GM12891 (cell line): ENCODE results near the gene C19orf33.

Experiments
- DNase-seq: peaks from one replicate; pipeline ENCODE4 v3.0.0; 2011; ENCODE audit warnings: low spot score; ENCODE audit not compliant: insufficient read length
- FAIRE-seq: peaks from 2 replicates; lab custom pipeline; 2011; peaks lifted over from hg19 to GRCh38; lab: Jason Lieb, UNC
- PAX5 ChIP-seq: IDR thresholded peaks from 2 replicates; pipeline ENCODE4 v1.6.1; 2011; ENCODE audit warnings: low read length, moderate library complexity, mild to moderate bottlenecking; ENCODE audit not compliant: insufficient read depth, severe bottlenecking
- POLR2A ChIP-seq: IDR thresholded peaks from 2 replicates; pipeline ENCODE4 v1.6.1; 2011; ENCODE audit warnings: low read depth, low read length, control low read depth
- POLR2AphosphoS5 ChIP-seq: IDR thresholded peaks from 2 replicates; pipeline ENCODE4 v1.6.1; 2011; ENCODE audit warnings: low read depth, low read length, control low read depth
- POU2F2 ChIP-seq: IDR thresholded peaks from 2 replicates; pipeline ENCODE4 v1.6.1; 2011; ENCODE audit warnings: low read depth, mild to moderate bottlenecking, control low read depth, low read length, moderate library complexity
- SPI1 ChIP-seq: IDR thresholded peaks from 2 replicates; pipeline ENCODE4 v1.6.1; 2011; ENCODE audit warnings: low read depth, low read length, control low read depth
- TAF1 ChIP-seq: IDR thresholded peaks from 2 replicates; pipeline ENCODE4 v1.6.1; 2011; ENCODE audit warnings: low read depth, low read length, control low read depth

Gene C19orf33

DNA sequence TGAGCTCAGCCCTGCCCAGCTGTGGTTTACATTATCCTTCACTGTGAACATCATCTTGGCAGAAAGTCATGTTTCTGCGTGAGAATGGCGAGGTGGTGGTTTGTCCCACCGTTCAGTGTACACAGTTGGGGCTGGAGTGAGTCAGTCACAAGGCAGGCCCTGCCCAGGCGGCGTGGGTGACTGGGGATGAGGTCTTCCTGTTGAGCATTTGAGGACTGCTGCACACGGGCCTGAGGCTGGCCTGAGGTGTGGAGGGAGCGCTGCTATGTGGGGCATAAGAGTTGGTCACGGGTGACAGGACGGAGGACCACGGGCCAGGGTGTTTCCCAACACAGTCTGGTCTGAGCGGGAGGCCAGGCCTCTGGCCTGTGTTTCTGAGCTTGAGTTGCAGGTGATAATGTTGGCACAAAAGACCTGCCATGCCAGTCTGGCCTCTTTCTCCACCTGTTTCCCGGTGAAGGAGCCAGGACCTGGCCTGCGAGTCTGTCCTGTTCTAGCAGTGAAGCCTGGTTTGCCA, 13.4 kb upstream of the C19orf33 start:
- FAIRE-seq (no peak), DNase-seq (no peak)
- TF ChIP-seq POU2F2 (no peak), SPI1 (no peak), POLR2A (no peak), POLR2AphosphoS5 (no peak), TAF1 (no peak)

DNA sequence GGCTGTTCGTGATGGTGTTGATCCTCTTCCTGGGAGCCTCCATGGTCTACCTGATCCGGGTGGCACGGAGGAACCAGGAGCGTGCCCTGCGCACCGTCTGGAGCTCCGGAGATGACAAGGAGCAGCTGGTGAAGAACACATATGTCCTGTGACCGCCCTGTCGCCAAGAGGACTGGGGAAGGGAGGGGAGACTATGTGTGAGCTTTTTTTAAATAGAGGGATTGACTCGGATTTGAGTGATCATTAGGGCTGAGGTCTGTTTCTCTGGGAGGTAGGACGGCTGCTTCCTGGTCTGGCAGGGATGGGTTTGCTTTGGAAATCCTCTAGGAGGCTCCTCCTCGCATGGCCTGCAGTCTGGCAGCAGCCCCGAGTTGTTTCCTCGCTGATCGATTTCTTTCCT, 12.2 kb upstream of the C19orf33 start:
- no peak for FAIRE-seq

DNA sequence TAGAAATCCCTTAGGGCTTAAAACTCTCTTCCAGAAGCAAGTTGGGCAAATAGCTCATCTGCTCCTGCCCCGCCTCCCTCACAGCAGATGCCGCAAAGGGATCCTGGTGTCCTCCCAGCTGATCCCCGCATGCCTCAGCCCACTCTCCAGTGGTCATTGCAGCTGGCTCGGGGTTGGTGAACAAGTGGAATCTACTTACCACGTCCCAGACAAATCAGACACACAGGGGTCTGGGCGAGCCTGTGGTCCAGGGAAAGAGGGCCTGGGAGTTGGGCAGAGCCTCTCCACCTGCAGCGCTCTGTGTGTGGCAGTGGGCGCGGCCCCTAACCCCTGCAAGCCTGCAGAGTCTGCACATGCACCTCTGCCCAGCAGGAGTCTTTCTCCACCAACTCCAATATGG, 10.8 kb upstream of the C19orf33 start:
- no peak for TF ChIP-seq POLR2AphosphoS5
- no peak for TF ChIP-seq TAF1
- TF ChIP-seq PAX5 = no peak
- TF ChIP-seq POU2F2 = no peak
- no peak for TF ChIP-seq SPI1
- TF ChIP-seq POLR2A = no peak
- no peak for DNase-seq
- FAIRE-seq = no peak

More for the DNA sequence above, 12.2 kb upstream of the C19orf33 start:
- DNase-seq = no peak
- TF ChIP-seq POLR2AphosphoS5 (no peak), PAX5 (no peak), POU2F2 (no peak), SPI1 (no peak), TAF1 (no peak), POLR2A (no peak)

DNA sequence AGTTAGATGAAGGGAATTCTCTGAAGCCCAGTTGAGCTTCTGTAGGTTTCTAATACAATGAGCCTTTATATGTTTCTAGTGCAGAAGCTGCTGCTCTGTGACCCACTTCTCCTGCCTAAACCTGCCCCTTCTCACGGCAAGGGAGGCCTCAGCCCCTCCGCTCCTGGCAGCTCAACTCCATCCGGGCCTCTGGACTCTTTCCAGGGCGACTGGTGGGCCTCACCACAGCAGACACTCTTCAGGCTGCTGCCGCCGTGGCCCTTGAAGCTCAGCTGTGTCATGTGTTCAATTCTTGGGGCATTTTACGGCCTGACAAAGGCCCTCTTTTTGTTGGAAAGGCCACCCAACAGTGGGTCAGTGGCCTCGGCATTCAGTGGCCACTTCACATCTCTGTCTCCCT, 10.0 kb upstream of the C19orf33 start:
- FAIRE-seq (no peak), DNase-seq (no peak)
- TF ChIP-seq SPI1 = no peak
- TF ChIP-seq TAF1 = no peak
- TF ChIP-seq PAX5 = no peak
- TF ChIP-seq POLR2AphosphoS5 = no peak

DNA sequence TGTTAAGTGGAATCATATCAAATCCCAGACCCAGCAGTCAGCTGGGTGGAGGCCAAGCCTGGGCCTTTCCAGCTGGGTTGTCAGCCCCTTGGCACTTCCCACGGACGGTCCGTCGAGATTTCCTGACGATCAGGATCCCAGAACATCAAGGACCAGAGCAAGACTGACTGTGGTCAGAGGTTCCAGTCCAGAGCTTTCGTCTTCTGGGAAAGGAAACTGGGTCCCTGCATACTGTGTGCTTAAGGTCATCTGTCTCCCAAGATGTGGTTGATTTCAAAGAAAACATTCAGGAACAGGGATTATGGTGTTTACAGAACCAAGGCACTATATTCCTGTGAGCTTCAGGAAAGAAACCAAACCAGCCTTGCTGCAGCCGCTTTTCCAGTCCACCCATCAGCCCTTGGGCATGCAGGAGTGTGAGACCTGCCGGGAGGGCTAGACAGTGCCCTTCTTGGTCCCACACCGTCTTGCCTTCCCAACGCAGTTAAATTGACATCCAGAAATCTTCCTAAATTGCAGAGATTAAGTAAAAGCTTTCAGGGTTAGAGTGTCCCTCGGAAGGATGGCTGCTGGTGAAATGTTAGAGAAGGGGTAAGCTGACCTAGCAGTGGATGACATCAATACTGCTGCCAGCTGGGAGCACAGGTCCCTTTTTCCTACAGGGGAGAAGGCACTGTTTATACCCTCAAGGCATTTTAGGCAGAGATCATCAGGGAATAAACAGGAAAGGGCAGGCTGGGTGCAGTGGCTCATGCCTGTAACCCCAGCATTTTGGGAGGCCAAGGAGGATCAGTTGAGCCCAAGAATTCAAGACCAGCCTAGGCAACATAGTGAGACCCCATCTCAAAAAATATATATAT, 5.0 kb upstream of the C19orf33 start:
- FAIRE-seq (no peak), DNase-seq (no peak)
- TF ChIP-seq POU2F2 = no peak
- no peak for TF ChIP-seq POLR2A
- no peak for TF ChIP-seq PAX5
- no peak for TF ChIP-seq SPI1
- no peak for TF ChIP-seq TAF1

DNA sequence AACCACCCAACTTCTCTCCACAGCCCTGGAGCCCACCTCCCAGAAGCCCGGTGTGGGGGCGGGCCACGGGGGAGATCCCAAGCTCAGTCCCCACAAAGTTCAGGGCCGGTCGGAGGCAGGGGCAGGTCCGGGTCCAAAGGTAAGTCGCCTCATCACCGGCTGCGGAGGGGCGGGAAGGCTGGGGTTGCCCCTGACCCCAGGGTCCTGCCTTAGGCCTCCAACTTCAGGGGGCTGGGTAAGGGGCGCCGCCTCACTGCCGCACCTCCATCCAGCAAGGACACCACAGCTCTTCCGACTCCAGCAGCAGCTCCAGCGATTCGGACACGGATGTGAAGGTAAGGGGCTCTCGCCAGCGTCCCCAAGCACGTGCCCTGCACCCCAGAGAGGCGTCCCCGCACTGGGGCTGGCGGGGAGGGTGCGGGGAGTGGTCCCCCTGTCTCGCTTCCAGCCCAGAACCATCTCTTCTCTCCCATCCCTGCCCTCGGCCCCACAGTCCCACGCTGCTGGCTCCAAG, 358 bp downstream of the C19orf33 start:
- FAIRE-seq (no peak), DNase-seq (no peak)
- TF ChIP-seq POLR2A = no peak

DNA sequence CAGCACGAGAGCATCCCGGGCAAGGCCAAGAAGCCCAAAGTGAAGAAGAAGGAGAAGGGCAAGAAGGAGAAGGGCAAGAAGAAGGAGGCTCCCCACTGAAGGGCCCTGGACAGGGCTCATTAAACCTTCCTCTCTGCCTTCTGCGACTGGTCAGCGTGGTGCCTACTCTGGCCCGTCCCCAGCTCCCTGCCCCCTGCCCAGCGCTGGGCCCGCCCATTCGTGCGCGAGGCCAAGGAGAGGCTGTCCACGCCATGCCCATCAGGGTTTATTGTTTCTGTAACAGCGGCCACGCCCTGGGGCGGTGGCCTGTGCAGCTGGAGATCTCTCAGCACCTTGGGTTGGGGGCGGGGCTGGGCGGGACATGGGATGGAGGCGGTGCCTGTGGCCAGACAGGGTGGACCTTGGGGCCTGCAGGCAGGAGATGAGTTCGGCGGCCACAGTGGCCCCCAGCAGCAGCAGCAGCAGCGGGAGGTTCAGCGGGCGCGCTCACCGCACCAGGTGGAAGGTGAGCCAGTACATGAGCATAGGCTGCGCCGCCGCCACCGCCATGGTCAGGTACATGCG, 897 bp downstream of the C19orf33 start:
- FAIRE-seq = no peak
- TF ChIP-seq POLR2A (no peak), PAX5 (no peak), POU2F2 (no peak), POLR2AphosphoS5 (no peak), SPI1 (no peak), TAF1 (no peak)
- no peak for DNase-seq

DNA sequence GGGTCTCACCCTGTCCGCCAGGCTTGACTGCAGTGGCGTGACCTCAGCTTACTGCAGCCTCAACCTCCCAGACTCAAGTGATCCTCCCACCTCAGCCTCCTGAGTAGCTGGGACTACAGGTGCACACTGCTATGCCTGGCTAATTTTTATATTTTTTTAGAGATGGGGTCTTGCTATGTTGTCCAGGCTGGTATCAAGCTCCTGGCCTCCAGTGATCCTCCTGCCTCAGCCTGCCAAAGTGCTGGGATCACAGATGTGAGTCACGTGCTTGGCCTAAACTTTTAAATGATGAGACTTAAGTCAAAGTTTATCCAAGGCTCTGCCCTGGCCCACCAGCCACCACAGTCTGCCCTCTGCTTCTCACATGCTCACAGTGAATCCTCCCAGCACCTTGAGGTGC, 2.2 kb downstream of the C19orf33 start:
- no peak for FAIRE-seq
- DNase-seq = no peak
- TF ChIP-seq POU2F2 (no peak), POLR2AphosphoS5 (no peak), POLR2A (no peak), PAX5 (no peak), SPI1 (no peak), TAF1 (no peak)

DNA sequence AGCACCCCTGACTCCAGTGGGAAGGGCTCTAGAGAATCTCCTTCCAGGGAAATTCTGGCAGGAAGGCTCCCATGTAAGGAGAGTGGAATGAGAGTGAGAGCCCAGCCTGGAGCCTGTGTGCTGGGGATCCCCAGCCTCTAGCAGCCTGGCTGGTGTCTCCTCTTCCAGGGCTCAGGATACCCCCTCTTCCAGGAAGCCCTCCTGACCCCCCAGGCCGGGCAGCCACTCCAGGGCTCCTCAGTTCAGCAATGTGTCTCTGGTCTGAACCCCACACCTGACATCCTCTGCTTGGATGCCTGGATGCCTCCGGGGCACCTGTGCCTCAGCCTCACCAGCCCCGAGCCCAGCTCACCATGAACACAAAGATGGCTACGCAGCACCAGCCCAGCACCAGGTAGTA, 3.0 kb downstream of the C19orf33 start:
- no peak for DNase-seq
- no peak for FAIRE-seq
- no peak for TF ChIP-seq POLR2AphosphoS5
- TF ChIP-seq POU2F2 = no peak
- TF ChIP-seq TAF1 = no peak
- TF ChIP-seq PAX5 = no peak
- no peak for TF ChIP-seq POLR2A
- TF ChIP-seq SPI1 = no peak

DNA sequence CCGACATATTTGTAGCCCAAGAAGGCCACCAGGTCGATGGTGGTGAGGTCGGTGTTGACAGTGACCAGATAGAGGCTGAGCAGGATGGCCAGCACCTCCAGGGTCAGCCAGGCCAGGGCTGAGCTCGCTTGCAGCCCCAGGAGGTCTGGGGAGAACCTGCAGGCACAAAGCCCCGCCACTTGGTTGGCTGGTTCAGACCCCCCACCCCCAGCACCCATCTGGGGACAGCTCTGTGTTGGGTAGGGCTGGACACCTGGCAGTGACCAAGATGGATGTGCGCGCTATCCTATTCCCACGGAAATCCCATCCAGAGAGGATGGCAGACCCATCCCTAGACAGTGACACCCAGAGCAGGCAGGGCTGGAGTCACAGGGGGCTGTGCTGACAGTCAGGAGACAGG, 3.5 kb downstream of the C19orf33 start:
- no peak for FAIRE-seq
- TF ChIP-seq TAF1 (no peak), PAX5 (no peak), POLR2AphosphoS5 (no peak), POU2F2 (no peak), POLR2A (no peak), SPI1 (no peak)
- DNase-seq = no peak
